GM23338 (cell line): ENCODE data around the gene CLOCK. TPM values are rescaled to one million over a fixed set of nuclear protein-coding genes. Genes with fewer than 3 reads are reported as not detected.

Experiments
- ATAC-seq: fragments of 200-7000 bp; cut with Tn5 transposase; 3 replicates; pipeline ENCODE4 v1.9.1; 2020
- DNase-seq: peaks from one replicate; pipeline ENCODE4 v3.0.0-alpha.2; 2015; ENCODE audit warnings: low spot score
- H2AFZ ChIP-seq: fragments of 200-600 bp; sonication (generic); 2 replicates; pipeline ENCODE4 v1.8.0; 2016; ENCODE audit warnings: antibody characterized with exemption, mild to moderate bottlenecking, moderate library complexity
- H3F3A ChIP-seq: fragments of 200-600 bp; sonication (generic); replicated peaks from 2 replicates; pipeline ENCODE4 v1.8.0; 2017; ENCODE audit warnings: antibody characterized with exemption, mixed run types, low read depth
- H3K27ac ChIP-seq: fragments of 200-600 bp; sonication (generic); 2 replicates; pipeline ENCODE4 v1.6.1; 2016; ENCODE audit warnings: low read depth
- H3K27me3 ChIP-seq: fragments of 200-600 bp; sonication (generic); 2 replicates; pipeline ENCODE4 v1.8.0; 2016; ENCODE audit warnings: mild to moderate bottlenecking, mixed run types, moderate library complexity; ENCODE audit not compliant: insufficient read depth
- H3K36me3 ChIP-seq: fragments of 200-600 bp; sonication (generic); 2 replicates; pipeline ENCODE4 v1.8.0; 2016; ENCODE audit warnings: mild to moderate bottlenecking; ENCODE audit not compliant: insufficient read depth
- H3K4me1 ChIP-seq: fragments of 200-600 bp; sonication (generic); 2 replicates; pipeline ENCODE4 v1.8.0; 2016; ENCODE audit warnings: mild to moderate bottlenecking, moderate library complexity; ENCODE audit not compliant: insufficient read depth
- H3K4me2 ChIP-seq: fragments of 200-600 bp; sonication (generic); 2 replicates; pipeline ENCODE4 v1.7.1; 2017; ENCODE audit warnings: mixed run types
- H3K4me3 ChIP-seq: fragments of 200-600 bp; sonication (generic); 2 replicates; pipeline ENCODE4 v1.6.1; 2016; ENCODE audit warnings: mixed run types
- H3K79me2 ChIP-seq: fragments of 200-600 bp; sonication (generic); replicated peaks from 2 replicates; pipeline ENCODE4 v1.8.0; 2017; ENCODE audit warnings: mild to moderate bottlenecking; ENCODE audit not compliant: insufficient read depth
- H3K9me2 ChIP-seq: fragments of 200-600 bp; sonication (generic); 2 replicates; pipeline ENCODE4 v1.8.0; 2017; ENCODE audit not compliant: insufficient read depth
- H4K20me1 ChIP-seq: fragments of 200-600 bp; sonication (generic); replicated peaks from 2 replicates; pipeline ENCODE4 v1.8.0; 2017; ENCODE audit warnings: mild to moderate bottlenecking; ENCODE audit not compliant: insufficient read depth
- H3K27ac Mint-ChIP-seq: 2 replicates; pipeline ENCODE4 v1.8.0; 2020; ENCODE audit warnings: inconsistent platforms, mild to moderate bottlenecking, moderate library complexity, mixed read lengths
- H3K27me3 Mint-ChIP-seq: 3 replicates; pipeline ENCODE4 v1.8.0; 2022; ENCODE audit warnings: low read depth, mild to moderate bottlenecking, moderate library complexity, mixed read lengths, inconsistent platforms; ENCODE audit not compliant: insufficient read depth, poor library complexity
- H3K36me3 Mint-ChIP-seq: 3 replicates; pipeline ENCODE4 v1.8.0; 2021; ENCODE audit warnings: low read depth, mild to moderate bottlenecking, inconsistent platforms, moderate library complexity, mixed read lengths
- H3K4me1 Mint-ChIP-seq: 3 replicates; pipeline ENCODE4 v1.8.0; 2020; ENCODE audit warnings: mild to moderate bottlenecking, inconsistent platforms, mixed read lengths
- H3K4me3 Mint-ChIP-seq: 3 replicates; pipeline ENCODE4 v1.8.0; 2021; ENCODE audit warnings: moderate library complexity, mild to moderate bottlenecking, inconsistent platforms, mixed read lengths
- H3K9me3 Mint-ChIP-seq: 3 replicates; pipeline ENCODE4 v1.8.0; 2020; ENCODE audit warnings: moderate library complexity, mild to moderate bottlenecking, inconsistent platforms, mixed read lengths
- CREB1 ChIP-seq: fragments of 250-450 bp; sonication (Bioruptor Pico); IDR thresholded peaks from 2 replicates; pipeline ENCODE4 v1.5.0; 2020; ENCODE audit warnings: low read depth, mild to moderate bottlenecking, moderate library complexity
- CTCF ChIP-seq, 2 experiments: fragments of 200-600 bp in 1 of 2; sonication (generic) in 1 of 2; conservative IDR thresholded peaks; 2 replicates each; pipeline versions ENCODE4 v1.5.1 to v1.6.1; 2016 to 2017; ENCODE audit warnings: antibody characterized with exemption in 2 of 2, low read depth in 2 of 2, mild to moderate bottlenecking in 2 of 2, moderate library complexity in 1 of 2
- STAT1 ChIP-seq: IDR thresholded peaks from one replicate; pipeline ENCODE4 v1.6.1; 2016; ENCODE audit warnings: antibody characterized with exemption; ENCODE audit not compliant: unreplicated experiment
- polyA plus RNA-seq: library from polyadenylated mRNA; unstranded; fragments of >200 nt; fragmentation: Nextera tagmentation; extraction: Ambion mirVana; gene quantifications from 2 replicates; pipeline ENCODE4 v1.2.1, GENCODE V29; 2016
- total RNA-seq: library from RNA; depleted of rRNA; stranded (reverse); fragments of >200 nt; shearing (Covaris generic); gene quantifications from 2 replicates; pipeline ENCODE4 v1.2.3, GENCODE V29; 2014
- TF ChIP-seq, protein P1 (sequence below): IDR thresholded peaks from one replicate; pipeline ENCODE4 v1.6.1; 2018; ENCODE audit warnings: antibody characterized with exemption; ENCODE audit not compliant: unreplicated experiment

Gene CLOCK
- total and polyA plus RNA-seq, 2 experiments from 2014 or later: 17.1 to 28.8 TPM

GRCh38 chr4:55435141-55435841, 111.4 kb downstream of the CLOCK start:
- Histone ChIP-seq H2AFZ (no peak overlapping the region), H4K20me1 (no peaks in the 10 kb centered on the region), H3K4me3 (no peak overlapping the region), H3K4me1 (peaks cover 33% of the 10 kb centered on the region), H3K4me2 (no peak overlapping the region), H3K27me3 (no peaks in the 10 kb centered on the region), H3F3A (0 out of 2 replicates have a peak, but pooled peaks cover 4% of the 10 kb centered on the region), H3K9me2 (no peaks in the 10 kb centered on the region), H3K27ac (no peak overlapping the region; the same call in 1 of the 2 replicates), H3K36me3 (peaks cover 4% of the 10 kb centered on the region; the same call in 1 of the 2 replicates), H3K79me2 (no peaks in the 10 kb centered on the region)
- DNase-seq (peak; percentile 41), ATAC-seq (no peak; the same call in 2 of the 3 replicates)
- no peaks in the 10 kb centered on the region for H3K27me3 Mint-ChIP-seq
- H3K9me3 Mint-ChIP-seq: no peaks in the 10 kb centered on the region
- TF ChIP-seq, protein P1, sequence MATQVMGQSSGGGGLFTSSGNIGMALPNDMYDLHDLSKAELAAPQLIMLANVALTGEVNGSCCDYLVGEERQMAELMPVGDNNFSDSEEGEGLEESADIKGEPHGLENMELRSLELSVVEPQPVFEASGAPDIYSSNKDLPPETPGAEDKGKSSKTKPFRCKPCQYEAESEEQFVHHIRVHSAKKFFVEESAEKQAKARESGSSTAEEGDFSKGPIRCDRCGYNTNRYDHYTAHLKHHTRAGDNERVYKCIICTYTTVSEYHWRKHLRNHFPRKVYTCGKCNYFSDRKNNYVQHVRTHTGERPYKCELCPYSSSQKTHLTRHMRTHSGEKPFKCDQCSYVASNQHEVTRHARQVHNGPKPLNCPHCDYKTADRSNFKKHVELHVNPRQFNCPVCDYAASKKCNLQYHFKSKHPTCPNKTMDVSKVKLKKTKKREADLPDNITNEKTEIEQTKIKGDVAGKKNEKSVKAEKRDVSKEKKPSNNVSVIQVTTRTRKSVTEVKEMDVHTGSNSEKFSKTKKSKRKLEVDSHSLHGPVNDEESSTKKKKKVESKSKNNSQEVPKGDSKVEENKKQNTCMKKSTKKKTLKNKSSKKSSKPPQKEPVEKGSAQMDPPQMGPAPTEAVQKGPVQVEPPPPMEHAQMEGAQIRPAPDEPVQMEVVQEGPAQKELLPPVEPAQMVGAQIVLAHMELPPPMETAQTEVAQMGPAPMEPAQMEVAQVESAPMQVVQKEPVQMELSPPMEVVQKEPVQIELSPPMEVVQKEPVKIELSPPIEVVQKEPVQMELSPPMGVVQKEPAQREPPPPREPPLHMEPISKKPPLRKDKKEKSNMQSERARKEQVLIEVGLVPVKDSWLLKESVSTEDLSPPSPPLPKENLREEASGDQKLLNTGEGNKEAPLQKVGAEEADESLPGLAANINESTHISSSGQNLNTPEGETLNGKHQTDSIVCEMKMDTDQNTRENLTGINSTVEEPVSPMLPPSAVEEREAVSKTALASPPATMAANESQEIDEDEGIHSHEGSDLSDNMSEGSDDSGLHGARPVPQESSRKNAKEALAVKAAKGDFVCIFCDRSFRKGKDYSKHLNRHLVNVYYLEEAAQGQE: no peak
- peak; percentile 30 to 44 for TF ChIP-seq CTCF (conservative IDR thresholded peaks at IDR 0.05; ENCODE audit: low read depth in 2 of 2)
- H3K4me1 Mint-ChIP-seq: peaks cover 45% of the 10 kb centered on the region
- H3K36me3 Mint-ChIP-seq: peaks cover 26% of the 10 kb centered on the region; the same call in 2 of the 3 replicates
- no peak overlapping the region for H3K4me3 Mint-ChIP-seq
- H3K27ac Mint-ChIP-seq: no peak overlapping the region

DNA sequence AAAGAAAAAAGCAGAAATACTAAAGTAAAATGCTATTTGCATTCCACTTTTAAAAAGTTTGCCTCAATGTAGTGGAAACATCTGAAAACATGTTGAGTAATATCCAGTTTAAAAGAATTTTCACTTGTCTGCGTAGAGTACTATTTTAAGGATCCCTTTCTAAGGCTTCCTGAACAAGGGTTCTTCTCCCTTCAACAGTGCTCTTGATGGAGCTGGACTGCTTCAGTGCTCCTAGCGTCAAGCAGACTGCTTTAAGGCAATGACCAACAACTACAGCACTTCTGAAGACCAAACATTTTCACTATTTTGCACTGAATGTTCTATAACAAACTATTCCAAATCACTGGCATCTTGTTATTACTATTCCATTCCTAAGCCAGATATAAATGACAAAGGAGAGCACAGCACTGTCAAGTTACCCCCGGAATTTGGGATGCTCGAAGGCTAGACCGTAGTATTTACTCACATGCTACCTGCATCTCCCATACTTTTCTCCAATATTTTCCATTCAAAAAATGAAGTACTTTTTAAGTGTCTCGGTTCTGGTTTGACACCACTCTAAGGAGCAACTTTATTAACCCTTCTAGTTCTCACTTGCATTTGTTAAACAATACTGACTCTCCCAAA, 114.9 kb downstream of the CLOCK start:
- no peak overlapping the region for H2AFZ ChIP-seq
- H3K79me2 ChIP-seq: no peaks in the 10 kb centered on the region
- 0 out of 2 replicates have a peak, but pooled peaks cover 4% of the 10 kb centered on the region for H3F3A ChIP-seq
- Mint-ChIP-seq H3K4me1 (peaks cover 49% of the 10 kb centered on the region), H3K9me3 (no peaks in the 10 kb centered on the region), H3K27me3 (no peaks in the 10 kb centered on the region), H3K36me3 (peaks cover 39% of the 10 kb centered on the region; the same call in 2 of the 3 replicates), H3K27ac (peak overlapping the region; percentile 85), H3K4me3 (peak overlapping the region; percentile 43; the same call in 2 of the 3 replicates)
- no peaks in the 10 kb centered on the region for H4K20me1 ChIP-seq
- ATAC-seq (peak; percentile 63), DNase-seq (peak; percentile 23)
- peaks cover 37% of the 10 kb centered on the region for H3K4me1 ChIP-seq
- H3K4me2 ChIP-seq: peak overlapping the region; percentile 56
- H3K9me2 ChIP-seq: no peaks in the 10 kb centered on the region
- no peaks in the 10 kb centered on the region for H3K36me3 ChIP-seq
- H3K27me3 ChIP-seq: no peaks in the 10 kb centered on the region
- H3K27ac ChIP-seq: peak overlapping the region; percentile 76
- H3K4me3 ChIP-seq: 0 out of 2 replicates have a peak overlapping the region, but pooled peaks have one; percentile 17
- no peak for TF ChIP-seq CREB1
- TF ChIP-seq STAT1: no peak
- no peak for TF ChIP-seq CTCF (conservative IDR thresholded peaks at IDR 0.05; ENCODE audit: low read depth in 2 of 2)
